Activated CD4-positive, alpha-beta T cell treated with anti-CD3 and anti-CD28 coated beads, Interleukin-2, Interleukin-4, amounts not matched to agents 100 ng/mL and 50 ng/mL, durations not matched to agents 16 hours and 8 hours (primary cell): ENCODE data around the gene FAM90A1.
"Not testable (repeated sequence)": the region's sequence is repeated elsewhere in the genome, so short reads cannot be mapped to it uniquely, and the experiment has no call there.

Experiments used
- DNase-seq: peaks from one replicate; pipeline ENCODE4 v3.0.0-alpha.2; 2020; ENCODE audit warnings: low spot score

The FAM90A1 gene

GRCh38 chr12:8226992-8227731 lies at the start of gene FAM90A1:
TSS of gene FAM90A1 (minus strand) at chr12:8227618. CDS start at chr12:8224832, 2,786 bp downstream.
- peak; percentile 55 for DNase-seq

- DNase-seq: not testable (repeated sequence)
Measured at GRCh38 chr12:8276397-8276796, 49.0 kb upstream of the FAM90A1 start.

GRCh38 chr12:8266706-8267105 lies 39.3 kb upstream of the FAM90A1 start:
- not testable (repeated sequence) for DNase-seq

- DNase-seq: not testable (repeated sequence)
Measured at GRCh38 chr12:8264236-8264635, 36.8 kb upstream of the FAM90A1 start.

- DNase-seq: not testable (repeated sequence)
Measured at GRCh38 chr12:8261111-8261554, 33.7 kb upstream of the FAM90A1 start.

GRCh38 chr12:8256356-8256755 lies 28.9 kb upstream of the FAM90A1 start:
- DNase-seq: not testable (repeated sequence)

GRCh38 chr12:8254705-8255104 lies 27.3 kb upstream of the FAM90A1 start:
- not testable (repeated sequence) for DNase-seq

- not testable (repeated sequence) for DNase-seq
Measured at GRCh38 chr12:8252056-8252818, 24.8 kb upstream of the FAM90A1 start.

- DNase-seq: not testable (repeated sequence)
Measured at GRCh38 chr12:8251616-8252015, 24.2 kb upstream of the FAM90A1 start.

GRCh38 chr12:8246941-8247535 lies 19.6 kb upstream of the FAM90A1 start:
- DNase-seq: not testable (repeated sequence)

GRCh38 chr12:8243682-8244161 lies 16.3 kb upstream of the FAM90A1 start:
- not testable (repeated sequence) for DNase-seq

- DNase-seq: peak; percentile 99
Measured at GRCh38 chr12:8242880-8243681, 15.7 kb upstream of the FAM90A1 start.

- not testable (repeated sequence) for DNase-seq
Measured at GRCh38 chr12:8242622-8242879, 15.1 kb upstream of the FAM90A1 start.

- peak; percentile 16 for DNase-seq
Measured at GRCh38 chr12:8241917-8242621, 14.7 kb upstream of the FAM90A1 start.

- DNase-seq: not testable (repeated sequence)
Measured at GRCh38 chr12:8240340-8241114, 13.1 kb upstream of the FAM90A1 start.

- not testable (repeated sequence) for DNase-seq
Measured at GRCh38 chr12:8237031-8237430, 9.6 kb upstream of the FAM90A1 start.

GRCh38 chr12:8235316-8236157 lies 8.1 kb upstream of the FAM90A1 start:
- not testable (repeated sequence) for DNase-seq

GRCh38 chr12:8234746-8235145 lies 7.3 kb upstream of the FAM90A1 start:
- not testable (repeated sequence) for DNase-seq

- not testable (repeated sequence) for DNase-seq
Measured at GRCh38 chr12:8233935-8234495, 6.6 kb upstream of the FAM90A1 start.
